ENCODE data around the gene SMIM22.

SMIM22 gene

GRCh38 chr16:4755687-4756086 is 39.5 kb upstream of the SMIM22 start:
- H3K4me1 ChIP-seq (ENCODE audit: control insufficient read depth, low read depth, low read length) = no peaks in the 10 kb centered on the region
- no peaks in the 10 kb centered on the region for H3K9me3 ChIP-seq (ENCODE audit: control insufficient read depth, low read depth, low read length)
- H3K36me3 ChIP-seq (ENCODE audit: control insufficient read depth, low read depth, low read length) = peaks cover 56% of the 10 kb centered on the region
- no peak overlapping the region for H3K9ac ChIP-seq (ENCODE audit: low read length)
- H3K4me3 ChIP-seq (ENCODE audit: low read length) = no peak overlapping the region
- no peak overlapping the region for H3K27ac ChIP-seq (ENCODE audit: low read length)
- no peaks in the 10 kb centered on the region for H3K27me3 ChIP-seq (ENCODE audit: control insufficient read depth, insufficient read depth, low read length)

- H3K36me3 ChIP-seq (ENCODE audit: control insufficient read depth, low read depth, low read length) = peaks cover 60% of the 10 kb centered on the region
Measured at GRCh38 chr16:4760221-4760910, 34.8 kb upstream of the SMIM22 start.

GRCh38 chr16:4762205-4762604 is 33.0 kb upstream of the SMIM22 start:
- Histone ChIP-seq H3K27me3 (ENCODE audit: control insufficient read depth, insufficient read depth, low read length) (no peaks in the 10 kb centered on the region), H3K4me1 (ENCODE audit: control insufficient read depth, low read depth, low read length) (peaks cover 4% of the 10 kb centered on the region), H3K4me3 (ENCODE audit: low read length) (no peak overlapping the region), H3K36me3 (ENCODE audit: control insufficient read depth, low read depth, low read length) (peaks cover 52% of the 10 kb centered on the region), H3K27ac (ENCODE audit: low read length) (no peak overlapping the region), H3K9ac (ENCODE audit: low read length) (no peak overlapping the region), H3K9me3 (ENCODE audit: control insufficient read depth, low read depth, low read length) (no peaks in the 10 kb centered on the region)

More at GRCh38 chr16:4760221-4760910, 34.8 kb upstream of the SMIM22 start:
- no peak overlapping the region for H3K4me3 ChIP-seq (ENCODE audit: low read length)
- H3K4me1 ChIP-seq (ENCODE audit: control insufficient read depth, low read depth, low read length) = no peaks in the 10 kb centered on the region
- no peak overlapping the region for H3K9ac ChIP-seq (ENCODE audit: low read length)
- H3K9me3 ChIP-seq (ENCODE audit: control insufficient read depth, low read depth, low read length) = no peaks in the 10 kb centered on the region
- no peaks in the 10 kb centered on the region for H3K27me3 ChIP-seq (ENCODE audit: control insufficient read depth, insufficient read depth, low read length)
- no peak overlapping the region for H3K27ac ChIP-seq (ENCODE audit: low read length)

- peaks cover 4% of the 10 kb centered on the region for H3K4me1 ChIP-seq (ENCODE audit: control insufficient read depth, low read depth, low read length)
- peaks cover 43% of the 10 kb centered on the region for H3K36me3 ChIP-seq (ENCODE audit: control insufficient read depth, low read depth, low read length)
- H3K9ac ChIP-seq (ENCODE audit: low read length) = no peak overlapping the region
- no peak overlapping the region for H3K27ac ChIP-seq (ENCODE audit: low read length)
- H3K9me3 ChIP-seq (ENCODE audit: control insufficient read depth, low read depth, low read length) = no peaks in the 10 kb centered on the region
- no peak overlapping the region for H3K4me3 ChIP-seq (ENCODE audit: low read length)
- H3K27me3 ChIP-seq (ENCODE audit: control insufficient read depth, insufficient read depth, low read length) = no peaks in the 10 kb centered on the region
Measured at GRCh38 chr16:4763791-4764190, 31.4 kb upstream of the SMIM22 start.

GRCh38 chr16:4765511-4766474 is 29.4 kb upstream of the SMIM22 start:
- no peaks in the 10 kb centered on the region for H3K27me3 ChIP-seq (ENCODE audit: control insufficient read depth, insufficient read depth, low read length)
- H3K9me3 ChIP-seq (ENCODE audit: control insufficient read depth, low read depth, low read length) = no peaks in the 10 kb centered on the region
- peak overlapping the region; percentile 78 for H3K4me3 ChIP-seq (ENCODE audit: low read length)
- no peak overlapping the region for H3K27ac ChIP-seq (ENCODE audit: low read length)
- H3K36me3 ChIP-seq (ENCODE audit: control insufficient read depth, low read depth, low read length) = peaks cover 28% of the 10 kb centered on the region
- peak overlapping the region; percentile 73 for H3K9ac ChIP-seq (ENCODE audit: low read length)
- H3K4me1 ChIP-seq (ENCODE audit: control insufficient read depth, low read depth, low read length) = peaks cover 8% of the 10 kb centered on the region

GRCh38 chr16:4766875-4767628 is 28.1 kb upstream of the SMIM22 start, which contains the start of gene ZNF500:
Gene ZNF500 (minus strand): TSS chr16:4767162. CDS start chr16:4765978, 1,184 bp downstream.
- H3K4me1 ChIP-seq (ENCODE audit: control insufficient read depth, low read depth, low read length) = peaks cover 8% of the 10 kb centered on the region
- peak within 1 kb of the TSS; percentile 44 for H3K27ac ChIP-seq (ENCODE audit: low read length)

GRCh38 chr16:4767872-4768548 is 27.2 kb upstream of the SMIM22 start:
- no peaks in the 10 kb centered on the region for H3K27me3 ChIP-seq (ENCODE audit: control insufficient read depth, insufficient read depth, low read length)
- H3K4me3 ChIP-seq (ENCODE audit: low read length) = peak overlapping the region; percentile 55
- H3K9ac ChIP-seq (ENCODE audit: low read length) = peak overlapping the region; percentile 26
- peaks cover 8% of the 10 kb centered on the region for H3K4me1 ChIP-seq (ENCODE audit: control insufficient read depth, low read depth, low read length)
- H3K9me3 ChIP-seq (ENCODE audit: control insufficient read depth, low read depth, low read length) = no peaks in the 10 kb centered on the region
- peaks cover 17% of the 10 kb centered on the region for H3K36me3 ChIP-seq (ENCODE audit: control insufficient read depth, low read depth, low read length)
- H3K27ac ChIP-seq (ENCODE audit: low read length) = peak overlapping the region; percentile 29

More at GRCh38 chr16:4766875-4767628, 28.1 kb upstream of the SMIM22 start, which contains the start of gene ZNF500:
- Histone ChIP-seq H3K9ac (ENCODE audit: low read length) (peak within 1 kb of the TSS; percentile 73), H3K9me3 (ENCODE audit: control insufficient read depth, low read depth, low read length) (no peaks in the 10 kb centered on the region), H3K4me3 (ENCODE audit: low read length) (peak within 1 kb of the TSS; percentile 78), H3K36me3 (ENCODE audit: control insufficient read depth, low read depth, low read length) (peaks cover 22% of the 10 kb centered on the region), H3K27me3 (ENCODE audit: control insufficient read depth, insufficient read depth, low read length) (no peaks in the 10 kb centered on the region)

- Histone ChIP-seq H3K9me3 (ENCODE audit: control insufficient read depth, low read depth, low read length) (no peaks in the 10 kb centered on the region), H3K9ac (ENCODE audit: low read length) (peak overlapping the region; percentile 35), H3K27ac (ENCODE audit: low read length) (peak overlapping the region; percentile 29), H3K27me3 (ENCODE audit: control insufficient read depth, insufficient read depth, low read length) (no peaks in the 10 kb centered on the region), H3K36me3 (ENCODE audit: control insufficient read depth, low read depth, low read length) (peaks cover 12% of the 10 kb centered on the region), H3K4me1 (ENCODE audit: control insufficient read depth, low read depth, low read length) (peaks cover 8% of the 10 kb centered on the region), H3K4me3 (ENCODE audit: low read length) (peak overlapping the region; percentile 55)
Measured at GRCh38 chr16:4768549-4769305, 26.4 kb upstream of the SMIM22 start.

GRCh38 chr16:4769306-4769638 is 25.9 kb upstream of the SMIM22 start:
- Histone ChIP-seq H3K27ac (ENCODE audit: low read length) (no peak overlapping the region), H3K9ac (ENCODE audit: low read length) (no peak overlapping the region), H3K36me3 (ENCODE audit: control insufficient read depth, low read depth, low read length) (peaks cover 8% of the 10 kb centered on the region), H3K4me3 (ENCODE audit: low read length) (peak overlapping the region; percentile 55), H3K4me1 (ENCODE audit: control insufficient read depth, low read depth, low read length) (peaks cover 8% of the 10 kb centered on the region), H3K9me3 (ENCODE audit: control insufficient read depth, low read depth, low read length) (no peaks in the 10 kb centered on the region), H3K27me3 (ENCODE audit: control insufficient read depth, insufficient read depth, low read length) (no peaks in the 10 kb centered on the region)

GRCh38 chr16:4771646-4772045 is 23.5 kb upstream of the SMIM22 start:
- Histone ChIP-seq H3K9ac (ENCODE audit: low read length) (no peak overlapping the region), H3K36me3 (ENCODE audit: control insufficient read depth, low read depth, low read length) (no peaks in the 10 kb centered on the region), H3K4me3 (ENCODE audit: low read length) (no peak overlapping the region), H3K27ac (ENCODE audit: low read length) (no peak overlapping the region), H3K27me3 (ENCODE audit: control insufficient read depth, insufficient read depth, low read length) (no peaks in the 10 kb centered on the region), H3K4me1 (ENCODE audit: control insufficient read depth, low read depth, low read length) (peaks cover 4% of the 10 kb centered on the region), H3K9me3 (ENCODE audit: control insufficient read depth, low read depth, low read length) (no peaks in the 10 kb centered on the region)
